ENCODE results near the gene SREBF2.

GRCh38 chr22:41810022-41810421, 22.9 kb upstream of the SREBF2 start:
- no peak for TF ChIP-seq CTCF (IDR thresholded peaks at IDR 0.05; ENCODE audit: low read depth, low read length)
- TF ChIP-seq MYC (IDR thresholded peaks at IDR 0.05; ENCODE audit: low read depth, low read length), result no peak
- TF ChIP-seq MAX (IDR thresholded peaks at IDR 0.05; ENCODE audit: low read depth, low read length), result no peak
